SJSA1 (cell line): ENCODE measurements around the gene PIR. TPM values are rescaled to one million over a fixed set of nuclear protein-coding genes. Genes with fewer than 3 reads are reported as not detected.

Experiments used
- DNase-seq, 2 experiments: peaks; one replicate each; pipeline ENCODE4 v3.0.0-alpha.2; 2015 to 2020; ENCODE audit warnings: low spot score in 2 of 2, low read depth in 1 of 2
- H3K27ac ChIP-seq: fragments of 250-450 bp; sonication (Bioruptor Pico); 2 replicates; pipeline ENCODE4 v1.5.1; 2020; ENCODE audit warnings: mild to moderate bottlenecking, moderate library complexity
- H3K27me3 ChIP-seq: fragments of 250-450 bp; sonication (Bioruptor Pico); replicated peaks from 2 replicates; pipeline ENCODE4 v1.5.1; 2020; ENCODE audit warnings: mild to moderate bottlenecking, moderate library complexity
- H3K36me3 ChIP-seq: fragments of 250-450 bp; sonication (Bioruptor Pico); 2 replicates; pipeline ENCODE4 v1.5.1; 2020; ENCODE audit warnings: mild to moderate bottlenecking
- H3K4me1 ChIP-seq: fragments of 250-450 bp; sonication (Bioruptor Pico); replicated peaks from 2 replicates; pipeline ENCODE4 v1.6.1; 2021; ENCODE audit warnings: mild to moderate bottlenecking
- H3K4me3 ChIP-seq: fragments of 250-450 bp; sonication (Bioruptor Pico); 2 replicates; pipeline ENCODE4 v1.5.1; 2020; ENCODE audit warnings: mild to moderate bottlenecking
- H3K9me3 ChIP-seq: fragments of 250-450 bp; sonication (Bioruptor Pico); replicated peaks from 2 replicates; pipeline ENCODE4 v1.5.1; 2020; ENCODE audit warnings: mild to moderate bottlenecking
- total RNA-seq: library from RNA; depleted of rRNA; stranded (reverse); fragments of >200 nt; shearing (Covaris generic); gene quantifications from 2 replicates; pipeline ENCODE4 v1.2.3, GENCODE V29; 2014

Gene PIR
- total RNA-seq, 1 experiment from 2014 or later = 49.0 TPM

- H3K4me3 ChIP-seq = no peak within 1 kb of the TSS
- no peaks in the 10 kb centered on the region for H3K27me3 ChIP-seq
- H3K4me1 ChIP-seq = no peaks in the 10 kb centered on the region
- H3K27ac ChIP-seq = no peak within 1 kb of the TSS
- no peaks in the 10 kb centered on the region for H3K36me3 ChIP-seq
- no peaks in the 10 kb centered on the region for H3K9me3 ChIP-seq
- DNase-seq = no peak
Measured at GRCh38 chrX:15384304-15384703, 108.8 kb downstream of the PIR start, which contains the start of gene VEGFD. TSS of gene VEGFD (minus strand) at chrX:15384413. CDS start at chrX:15383946, 467 bp downstream.

- H3K9me3 ChIP-seq = no peaks in the 10 kb centered on the region
- no peak overlapping the region for H3K27ac ChIP-seq
- no peaks in the 10 kb centered on the region for H3K36me3 ChIP-seq
- no peaks in the 10 kb centered on the region for H3K27me3 ChIP-seq
- H3K4me3 ChIP-seq = no peak overlapping the region
- no peaks in the 10 kb centered on the region for H3K4me1 ChIP-seq
- DNase-seq = no peak
Measured at GRCh38 chrX:15382813-15383212, 110.3 kb downstream of the PIR start.

GRCh38 chrX:15376956-15377355 is 116.2 kb downstream of the PIR start:
- H3K9me3 ChIP-seq = no peaks in the 10 kb centered on the region
- H3K27ac ChIP-seq = no peak overlapping the region
- no peaks in the 10 kb centered on the region for H3K4me1 ChIP-seq
- H3K4me3 ChIP-seq = no peak overlapping the region
- DNase-seq = no peak
- H3K36me3 ChIP-seq = no peaks in the 10 kb centered on the region
- no peaks in the 10 kb centered on the region for H3K27me3 ChIP-seq

GRCh38 chrX:15373976-15374375 is 119.2 kb downstream of the PIR start:
- Histone ChIP-seq H3K27me3 (no peaks in the 10 kb centered on the region), H3K4me3 (no peak overlapping the region), H3K4me1 (no peaks in the 10 kb centered on the region), H3K9me3 (no peaks in the 10 kb centered on the region), H3K36me3 (no peaks in the 10 kb centered on the region), H3K27ac (no peak overlapping the region)
- no peak for DNase-seq

DNA sequence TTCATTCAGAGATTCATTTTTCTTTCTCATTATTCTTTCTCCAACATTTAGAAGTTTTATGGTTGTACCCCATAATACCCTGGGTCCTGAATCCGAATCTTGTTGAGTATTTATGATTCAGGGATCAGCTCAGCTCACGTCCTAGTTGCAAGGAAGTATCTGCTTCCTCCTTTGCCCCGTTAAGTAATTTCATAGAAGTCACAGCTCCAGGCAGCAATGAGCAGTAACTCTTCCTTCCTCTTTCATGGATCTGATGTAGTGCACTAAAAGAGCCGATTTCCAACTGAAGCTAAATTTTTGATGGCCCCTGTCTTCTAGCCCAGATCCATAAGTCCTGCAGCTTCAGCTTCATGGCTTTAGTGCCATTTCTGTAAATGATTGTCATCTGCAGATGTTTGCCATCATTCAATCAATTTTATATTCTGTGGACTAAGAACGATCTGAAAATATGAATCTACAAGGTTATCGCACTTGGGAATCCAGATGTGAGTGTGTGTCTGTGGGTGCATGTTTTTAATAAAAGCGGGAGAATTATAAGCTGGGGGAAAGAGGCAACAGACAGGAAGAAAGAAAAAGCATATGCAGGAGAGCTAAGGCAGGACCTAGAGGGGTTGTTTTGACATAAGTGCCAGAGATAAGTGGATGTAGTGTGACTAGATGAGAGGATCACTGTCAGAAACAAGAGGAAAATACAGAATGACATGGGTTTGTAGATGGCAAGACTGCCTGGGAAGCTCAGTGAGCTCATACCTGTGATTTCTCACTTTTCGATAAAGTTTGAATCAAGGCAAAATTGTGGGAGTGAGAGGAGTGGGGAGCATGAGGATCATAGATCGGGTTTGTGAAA is 126.4 kb downstream of the PIR start:
- Histone ChIP-seq H3K4me1 (no peaks in the 10 kb centered on the region), H3K4me3 (no peak overlapping the region), H3K27me3 (no peaks in the 10 kb centered on the region), H3K9me3 (no peaks in the 10 kb centered on the region), H3K36me3 (no peaks in the 10 kb centered on the region), H3K27ac (no peak overlapping the region)
- DNase-seq = no peak

DNA sequence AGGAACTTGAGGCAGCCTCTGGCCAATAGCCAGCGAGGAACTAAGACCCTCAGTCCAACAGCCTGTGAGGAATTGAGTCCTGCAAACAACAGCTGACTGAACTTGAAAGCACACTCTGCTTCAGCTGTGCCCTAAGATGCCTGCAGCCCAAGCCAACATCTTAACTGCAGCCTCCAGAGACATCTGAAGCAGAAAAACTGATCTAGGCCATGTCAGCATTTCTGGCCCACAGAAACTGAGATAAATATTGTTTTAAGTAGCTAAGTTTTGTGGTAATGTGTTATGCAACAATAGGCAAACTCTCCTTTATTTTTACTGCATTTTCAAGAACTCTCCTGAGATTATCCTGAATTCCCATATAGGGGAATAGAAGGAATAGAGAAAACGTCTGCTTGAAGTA is 133.4 kb downstream of the PIR start:
- Histone ChIP-seq H3K27me3 (no peaks in the 10 kb centered on the region), H3K36me3 (no peaks in the 10 kb centered on the region), H3K4me3 (no peak overlapping the region), H3K4me1 (no peaks in the 10 kb centered on the region), H3K9me3 (no peaks in the 10 kb centered on the region), H3K27ac (no peak overlapping the region)
- DNase-seq = no peak

GRCh38 chrX:15358533-15358932 is 134.6 kb downstream of the PIR start:
- Histone ChIP-seq H3K9me3 (no peaks in the 10 kb centered on the region), H3K27ac (no peak overlapping the region), H3K4me1 (no peaks in the 10 kb centered on the region), H3K36me3 (no peaks in the 10 kb centered on the region), H3K4me3 (no peak overlapping the region), H3K27me3 (no peaks in the 10 kb centered on the region)
- no peak for DNase-seq

- Histone ChIP-seq H3K4me3 (no peak overlapping the region), H3K4me1 (no peaks in the 10 kb centered on the region), H3K36me3 (no peaks in the 10 kb centered on the region), H3K9me3 (no peaks in the 10 kb centered on the region), H3K27me3 (no peaks in the 10 kb centered on the region), H3K27ac (no peak overlapping the region)
- DNase-seq = no peak
Measured at GRCh38 chrX:15356444-15356843, 136.7 kb downstream of the PIR start.

- H3K4me1 ChIP-seq = no peaks in the 10 kb centered on the region
- H3K9me3 ChIP-seq = no peaks in the 10 kb centered on the region
- H3K27me3 ChIP-seq = no peaks in the 10 kb centered on the region
- no peak overlapping the region for H3K4me3 ChIP-seq
- DNase-seq = no peak
- H3K27ac ChIP-seq = no peak overlapping the region
- H3K36me3 ChIP-seq = no peaks in the 10 kb centered on the region
Measured at GRCh38 chrX:15350329-15350996, 142.7 kb downstream of the PIR start.

GRCh38 chrX:15349046-15349445 is 144.1 kb downstream of the PIR start:
- no peak overlapping the region for H3K27ac ChIP-seq

GRCh38 chrX:15345976-15346375 is 147.2 kb downstream of the PIR start:
- Histone ChIP-seq H3K4me1 (no peaks in the 10 kb centered on the region), H3K27me3 (no peaks in the 10 kb centered on the region), H3K36me3 (no peaks in the 10 kb centered on the region), H3K27ac (no peak overlapping the region), H3K4me3 (no peak overlapping the region), H3K9me3 (no peaks in the 10 kb centered on the region)
- DNase-seq = no peak

More at GRCh38 chrX:15349046-15349445, 144.1 kb downstream of the PIR start:
- DNase-seq = peak in 1 of 2 experiments; percentile 4
- Histone ChIP-seq H3K27me3 (no peaks in the 10 kb centered on the region), H3K4me1 (no peaks in the 10 kb centered on the region), H3K9me3 (no peaks in the 10 kb centered on the region), H3K4me3 (no peak overlapping the region), H3K36me3 (no peaks in the 10 kb centered on the region)

DNA sequence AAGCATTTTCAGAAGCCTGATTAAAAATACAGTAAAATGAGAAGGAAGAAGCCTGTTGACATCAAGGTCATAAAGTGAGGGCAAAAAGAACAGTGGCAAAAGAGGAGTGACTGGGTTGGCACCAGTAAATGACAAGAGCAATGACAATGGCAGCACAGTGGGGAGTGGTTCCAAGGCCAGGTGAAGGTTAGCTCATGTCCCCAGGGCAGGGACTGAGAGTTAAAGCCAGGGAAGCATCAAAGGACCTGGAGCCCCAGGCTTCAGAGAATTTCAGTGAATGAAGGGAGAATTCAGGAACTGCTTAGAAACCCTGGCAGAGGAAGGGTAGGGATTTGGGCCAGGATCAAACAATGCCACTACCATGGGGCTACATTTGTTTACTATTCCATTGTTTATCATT is 149.0 kb downstream of the PIR start:
- H3K4me1 ChIP-seq = no peaks in the 10 kb centered on the region
- H3K36me3 ChIP-seq = no peaks in the 10 kb centered on the region
- no peaks in the 10 kb centered on the region for H3K9me3 ChIP-seq
- no peak overlapping the region for H3K4me3 ChIP-seq
- H3K27ac ChIP-seq = no peak overlapping the region
- DNase-seq = no peak
- no peaks in the 10 kb centered on the region for H3K27me3 ChIP-seq

GRCh38 chrX:15343075-15343476 is 150.1 kb downstream of the PIR start:
- Histone ChIP-seq H3K27me3 (no peaks in the 10 kb centered on the region), H3K4me3 (no peak overlapping the region), H3K36me3 (no peaks in the 10 kb centered on the region), H3K4me1 (no peaks in the 10 kb centered on the region), H3K9me3 (no peaks in the 10 kb centered on the region), H3K27ac (no peak overlapping the region)
- no peak for DNase-seq

GRCh38 chrX:15340867-15341266 is 152.3 kb downstream of the PIR start:
- H3K36me3 ChIP-seq = no peaks in the 10 kb centered on the region
- no peaks in the 10 kb centered on the region for H3K9me3 ChIP-seq
- H3K27me3 ChIP-seq = no peaks in the 10 kb centered on the region
- H3K27ac ChIP-seq = no peak overlapping the region
- no peak overlapping the region for H3K4me3 ChIP-seq
- H3K4me1 ChIP-seq = no peaks in the 10 kb centered on the region
- no peak for DNase-seq
